ENCODE measurements around the gene PACSIN2. TPM values are rescaled to one million over a fixed set of nuclear protein-coding genes. Genes with fewer than 3 reads are reported as not detected.

Gene PACSIN2
- total and polyA plus RNA-seq, 2 of the 13 experiments (the other 11 are each of a cell fraction or from before 2014, with no cell fraction given) = 54.1 to 68.8 TPM

DNA sequence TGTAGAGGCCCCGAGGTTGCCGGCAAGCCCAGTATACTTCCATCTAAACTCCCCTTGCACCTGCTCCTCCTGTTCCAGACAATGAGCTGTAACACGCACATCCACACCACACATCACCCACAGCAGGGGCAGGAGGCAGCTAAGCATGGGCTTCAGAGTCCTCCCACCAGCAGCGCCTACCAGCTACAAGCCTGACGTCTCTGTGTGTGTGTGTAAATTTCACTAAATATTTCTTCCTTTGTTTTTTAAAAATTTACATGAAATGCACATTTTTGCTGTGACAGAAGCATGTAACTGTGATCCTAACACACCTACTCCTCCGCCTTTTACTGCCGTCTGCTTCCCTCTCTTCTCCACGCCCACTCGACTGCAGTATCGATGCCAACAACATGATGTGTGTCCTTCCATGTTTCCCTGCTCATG is 29.4 kb upstream of the PACSIN2 start:
- Histone ChIP-seq H3K4me3 (replicated peaks in 1 of 3; ENCODE audit: insufficient read depth in 1 of 3, low read depth in 2 of 3, low read length in 3 of 3) (no peak overlapping the region), H2AFZ (ENCODE audit: low read length) (no peak overlapping the region), H3K9me3 (ENCODE audit: low read length) (no peaks in the 10 kb centered on the region), H4K20me1 (ENCODE audit: insufficient read depth, low read length) (no peaks in the 10 kb centered on the region), H3K27me3 (ENCODE audit: control insufficient read depth in 1 of 2, insufficient read depth in 2 of 2, low read length in 2 of 2) (peaks cover 2 to 4% of the 10 kb centered on the region in 2 experiments; a peak in 3 of 5 replicates), H3K4me1 (ENCODE audit: insufficient read depth, low read length) (peaks cover 39% of the 10 kb centered on the region), H3K36me3 (replicated peaks in 1 of 2; ENCODE audit: control insufficient read depth in 1 of 2, insufficient read depth in 2 of 2, low read length in 2 of 2) (no peaks in the 10 kb centered on the region), H3K9ac (ENCODE audit: insufficient read depth, low read depth, low read length) (no peak overlapping the region), H3K4me2 (ENCODE audit: low read depth, low read length) (no peak overlapping the region), H3K79me2 (ENCODE audit: insufficient read depth, low read length) (no peaks in the 10 kb centered on the region), H3K27ac (ENCODE audit: extremely low read length, insufficient read depth, low read length) (no peak overlapping the region)
- WGBS (ENCODE audit: low lambda C conversion rate) = 53% methylated on average over 10 of the region's 10 CpGs
- DNase-seq (ENCODE audit: low spot score) = no peak
- no peak for ATAC-seq
- CTCF ChIA-PET (ENCODE audit: low intra/inter-chr PET ratio, low total read pairs) = no interaction called here
- POLR2A ChIA-PET = no interaction called here
- no peak for TF ChIP-seq ZSCAN21 (CRISPR knock-in tag; IDR thresholded peaks at IDR 0.05; ENCODE audit: borderline replicate concordance)
- no peak for TF ChIP-seq KLF6 (CRISPR knock-in tag; IDR thresholded peaks at IDR 0.05)
- no peak for TF ChIP-seq NFATC3 (CRISPR knock-in tag; IDR thresholded peaks at IDR 0.05)
- no peak for TF ChIP-seq TOE1 (CRISPR knock-in tag; IDR thresholded peaks at IDR 0.05)
- no peak for TF ChIP-seq ZFP36 (IDR thresholded peaks at IDR 0.05; ENCODE audit: borderline replicate concordance, low read depth, low read length, partially characterized antibody)
- TF ChIP-seq ZNF296 (CRISPR knock-in tag; conservative IDR thresholded peaks at IDR 0.05) = no peak
- TF ChIP-seq PLRG1 (conservative IDR thresholded peaks at IDR 0.05) = no peak
- no peak for TF ChIP-seq ZNF552 (CRISPR knock-in tag; IDR thresholded peaks at IDR 0.05; ENCODE audit: borderline replicate concordance)
- TF ChIP-seq KMT2A (CRISPR knock-in tag; IDR thresholded peaks at IDR 0.05) = no peak
- no peak for TF ChIP-seq PHF20 (CRISPR knock-in tag; IDR thresholded peaks at IDR 0.05)
- no peak for TF ChIP-seq ZNF567 (CRISPR knock-in tag; IDR thresholded peaks at IDR 0.05; ENCODE audit: borderline replicate concordance)
- no peak for FAIRE-seq
- in situ Hi-C loops (cut with HindIII; ENCODE audit: extremely low pct_ligation_motif_present, low pct_unique_long_range_greater_than_20kb) = no loop called here
- intact Hi-C loops (cut with micrococcal nuclease; ENCODE audit: unreplicated experiment) = no loop called here
- no TSS peak for BruUV-seq (replicated peaks)
